Subcutaneous adipose tissue (tissue), 4 donors: ENCODE results near the gene E2F4. TPM values are rescaled to one million over a fixed set of nuclear protein-coding genes. Genes with fewer than 3 reads are reported as not detected.

Source experiments
- total RNA-seq, 4 donors: library from RNA; depleted of rRNA; stranded (reverse); fragments of >200 nt; gene quantifications; one replicate each; pipeline ENCODE4 v1.1.0, GENCODE V29; 2016
- TF ChIP-seq, protein P1 (sequence below): fragments of 450-650 bp; IDR thresholded peaks from one replicate; pipeline ENCODE4 v1.5.1; 2016; ENCODE audit warnings: low read depth, mild to moderate bottlenecking, control low read depth, antibody characterized with exemption, moderate library complexity

E2F4 gene
- total RNA-seq, 4 donors from 2014 or later: 48.1 to 70.8 (median 58.9) TPM

GRCh38 chr16:67148656-67149275 is 43.2 kb upstream of the E2F4 start:
- TF ChIP-seq, protein P1, sequence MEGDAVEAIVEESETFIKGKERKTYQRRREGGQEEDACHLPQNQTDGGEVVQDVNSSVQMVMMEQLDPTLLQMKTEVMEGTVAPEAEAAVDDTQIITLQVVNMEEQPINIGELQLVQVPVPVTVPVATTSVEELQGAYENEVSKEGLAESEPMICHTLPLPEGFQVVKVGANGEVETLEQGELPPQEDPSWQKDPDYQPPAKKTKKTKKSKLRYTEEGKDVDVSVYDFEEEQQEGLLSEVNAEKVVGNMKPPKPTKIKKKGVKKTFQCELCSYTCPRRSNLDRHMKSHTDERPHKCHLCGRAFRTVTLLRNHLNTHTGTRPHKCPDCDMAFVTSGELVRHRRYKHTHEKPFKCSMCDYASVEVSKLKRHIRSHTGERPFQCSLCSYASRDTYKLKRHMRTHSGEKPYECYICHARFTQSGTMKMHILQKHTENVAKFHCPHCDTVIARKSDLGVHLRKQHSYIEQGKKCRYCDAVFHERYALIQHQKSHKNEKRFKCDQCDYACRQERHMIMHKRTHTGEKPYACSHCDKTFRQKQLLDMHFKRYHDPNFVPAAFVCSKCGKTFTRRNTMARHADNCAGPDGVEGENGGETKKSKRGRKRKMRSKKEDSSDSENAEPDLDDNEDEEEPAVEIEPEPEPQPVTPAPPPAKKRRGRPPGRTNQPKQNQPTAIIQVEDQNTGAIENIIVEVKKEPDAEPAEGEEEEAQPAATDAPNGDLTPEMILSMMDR: no peak

- TF ChIP-seq, protein P1: no peak
These were observed 42.5 kb upstream of the E2F4 start for GRCh38 chr16:67149276-67150046.

- TF ChIP-seq, protein P1: no peak
These were observed 41.7 kb upstream of the E2F4 start for GRCh38 chr16:67150047-67150832.

DNA sequence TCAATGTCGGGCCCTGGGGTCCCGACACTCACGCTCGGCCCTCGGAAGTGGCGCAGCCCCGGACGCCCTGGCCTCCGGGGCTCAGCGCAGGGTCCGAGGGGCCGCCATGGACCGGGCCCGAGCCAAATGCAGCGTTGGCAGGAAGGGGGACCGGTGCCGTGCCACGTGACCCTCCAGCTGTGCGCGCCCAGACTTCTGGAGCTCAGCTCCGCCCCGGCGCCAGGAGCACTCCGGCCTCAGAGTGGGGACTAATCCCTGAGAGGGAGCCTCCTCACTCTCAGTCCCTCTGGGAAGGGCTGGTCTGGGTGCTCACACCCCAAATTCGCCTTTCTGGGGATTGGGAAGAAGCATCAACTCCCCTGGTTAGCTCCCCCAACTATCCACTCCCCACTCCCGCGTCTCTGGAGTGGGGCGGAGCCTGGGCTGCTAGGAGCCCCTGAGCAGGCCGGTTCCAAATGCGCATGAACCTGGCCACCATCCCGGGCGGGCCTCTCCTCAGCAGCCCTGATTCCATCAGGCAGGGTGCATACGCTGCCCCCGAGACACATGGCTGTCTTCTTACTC is 41.0 kb upstream of the E2F4 start, which contains the start of gene B3GNT9:
Gene B3GNT9 (minus strand): TSS at position 166 of the 564 bp plus-strand sequence. CDS start 513 bp downstream, outside the sequence.
- TF ChIP-seq, protein P1: no peak

GRCh38 chr16:67151431-67152097 is 40.4 kb upstream of the E2F4 start:
- TF ChIP-seq, protein P1: no peak

DNA sequence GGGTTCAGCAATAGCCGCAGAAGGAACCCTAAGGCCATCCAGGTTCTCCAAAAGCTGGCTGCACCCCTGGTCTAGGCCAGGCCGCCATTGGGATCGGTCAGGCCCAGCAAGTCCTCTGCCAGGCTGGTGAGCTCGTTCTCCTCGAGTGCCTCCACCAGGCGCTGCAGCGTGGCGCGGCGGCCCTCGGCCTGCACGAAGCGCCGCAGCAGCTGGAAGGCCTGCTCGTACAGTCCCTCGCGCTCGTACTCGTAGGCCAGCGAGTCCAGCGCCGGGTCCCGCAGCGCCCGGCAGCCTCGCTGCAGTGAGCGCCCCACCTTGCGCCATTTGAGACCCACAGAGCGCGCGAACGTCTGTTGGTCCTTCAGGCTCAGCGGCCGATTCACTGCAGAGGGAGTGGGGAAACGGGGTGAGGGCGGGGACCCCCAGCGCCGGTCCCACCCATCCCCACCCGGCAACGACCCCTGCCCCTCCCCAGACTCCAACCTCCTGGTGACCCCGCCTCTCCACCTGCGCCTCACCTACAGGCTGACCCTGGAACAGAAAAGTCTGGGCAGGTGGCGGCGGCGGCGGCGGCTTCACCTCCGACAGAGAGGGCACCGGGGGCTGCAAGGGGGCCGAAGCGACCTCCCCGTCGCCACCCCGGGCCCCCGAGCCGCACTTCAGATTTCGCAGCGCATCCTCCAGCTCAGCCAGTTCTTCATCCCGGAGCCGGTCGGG is 37.2 kb upstream of the E2F4 start:
- TF ChIP-seq, protein P1: no peak
